ENCODE measurements around the gene PCSK7. TPM values are rescaled to one million over a fixed set of nuclear protein-coding genes. Genes with fewer than 3 reads are reported as not detected.
A peak's percentile ranks its signal among the peaks of the same experiment; 100 is the strongest.

The PCSK7 gene
- total and polyA plus RNA-seq, 12 donors, result 20.5 to 47.0 (median 28.2) TPM

GRCh38 chr11:117198613-117199012 is 33.3 kb downstream of the PCSK7 start:
- intact Hi-C loops (cut with DNase I), result loop anchor here in 1 of 10 donors (2.0 kb wide), 1 partner anchor 16 kb away; no protein-coding TSS in a partner anchor
- Histone ChIP-seq H3K4me1 (peaks cover 0 to 55% (median 27%) of the 10 kb centered on the region in 9 donors), H3K9me3 (no peaks in the 10 kb centered on the region), H3K36me3 (peaks cover 0 to 51% (median 11%) of the 10 kb centered on the region in 9 donors), H3K27ac (peak overlapping the region; percentile 44 to 92 (median 84)), H3K4me3 (peak overlapping the region in 9 of 10 donors; percentile 40 to 65 (median 46)), H3K27me3 (no peaks in the 10 kb centered on the region)
- DNase-seq (peak in 1 of 2 donors; percentile 4), ATAC-seq (peak in 3 of 8 donors; percentile 0 to 1 (median 1))
- 63 to 67% methylated on average over 4 of the region's 4 CpGs for WGBS, 2 donors
- TF ChIP-seq CTCF (IDR thresholded peaks at IDR 0.05), result no peak

GRCh38 chr11:117197516-117198456 is 34.1 kb downstream of the PCSK7 start:
- peak in 1 of 8 donors; percentile 3 for ATAC-seq
- peak; percentile 15 to 54 (median 38) for TF ChIP-seq CTCF (IDR thresholded peaks at IDR 0.05)
- 65% methylated on average over 17 of the region's 17 CpGs for WGBS, 2 donors
- Histone ChIP-seq H3K36me3 (peaks cover 0 to 51% (median 15%) of the 10 kb centered on the region in 9 donors), H3K4me1 (peaks cover 0 to 49% (median 27%) of the 10 kb centered on the region in 9 donors), H3K4me3 (peak overlapping the region in 5 of 10 donors; percentile 40 to 65 (median 60)), H3K27me3 (no peaks in the 10 kb centered on the region), H3K9me3 (no peaks in the 10 kb centered on the region), H3K27ac (peak overlapping the region; percentile 44 to 92 (median 84))
- DNase-seq, result peak in 1 of 2 donors; percentile 41
- intact Hi-C loops (cut with DNase I), result loop anchor here in 1 of 10 donors (2.0 kb wide), 1 partner anchor 15 kb away; no protein-coding TSS in a partner anchor

GRCh38 chr11:117197006-117197405 is 34.9 kb downstream of the PCSK7 start:
- ATAC-seq, result no peak
- Histone ChIP-seq H3K4me3 (no peak overlapping the region), H3K36me3 (peaks cover 3 to 56% (median 23%) of the 10 kb centered on the region in 9 donors), H3K4me1 (peaks cover 0 to 42% (median 25%) of the 10 kb centered on the region in 9 donors), H3K27ac (peak overlapping the region in 1 of 10 donors; percentile 92), H3K9me3 (no peaks in the 10 kb centered on the region), H3K27me3 (no peaks in the 10 kb centered on the region)
- no peak for TF ChIP-seq CTCF (IDR thresholded peaks at IDR 0.05)
- WGBS, 2 donors, result 96% methylated on average over 7 of the region's 7 CpGs
- DNase-seq, result peak in 1 of 2 donors; percentile 7
- intact Hi-C loops (cut with DNase I), result no loop called here

- Histone ChIP-seq H3K4me1 (peaks cover 0 to 31% (median 20%) of the 10 kb centered on the region in 9 donors), H3K36me3 (peaks cover 4 to 68% (median 28%) of the 10 kb centered on the region in 9 donors), H3K9me3 (no peaks in the 10 kb centered on the region), H3K4me3 (no peak overlapping the region), H3K27me3 (no peaks in the 10 kb centered on the region), H3K27ac (no peak overlapping the region)
- DNase-seq, result peak in 1 of 2 donors; percentile 9
- WGBS, 2 donors, result 92% methylated on average over 19 of the region's 19 CpGs
- ATAC-seq, result no peak
- intact Hi-C loops (cut with DNase I), result no loop called here
- TF ChIP-seq CTCF (IDR thresholded peaks at IDR 0.05), result no peak
Measured at GRCh38 chr11:117195761-117196160, 36.1 kb downstream of the PCSK7 start.
